ENCODE measurements around the gene RCBTB1.

GRCh38 chr13:49597043-49597641 lies 11.8 kb upstream of the RCBTB1 start:
- no peak for TF ChIP-seq CTCF (IDR thresholded peaks at IDR 0.05)
- TF ChIP-seq POLR2A (IDR thresholded peaks at IDR 0.05) = no peak

Data from prostate gland (tissue), 2 donors.